ENCODE data around the gene RHOV. TPM values are rescaled to one million over a fixed set of nuclear protein-coding genes. Genes with fewer than 3 reads are reported as not detected.

RHOV gene
- total RNA-seq, 1 donor = 0.36 TPM

- H3K27ac ChIP-seq (ENCODE audit: low read depth, low read length) = no peak overlapping the region
Observed at GRCh38 chr15:40891810-40892446, 17.9 kb upstream of the RHOV start.

GRCh38 chr15:40891138-40891537 lies 17.1 kb upstream of the RHOV start:
- DNase-seq (ENCODE audit: insufficient read length, low spot score, missing footprints) = no peak
- no peak overlapping the region for H3K4me3 ChIP-seq (ENCODE audit: insufficient read depth, low read length)
- H3K4me2 ChIP-seq (ENCODE audit: insufficient read depth, low read length) = no peak overlapping the region
- TF ChIP-seq CTCF (IDR thresholded peaks at IDR 0.05; ENCODE audit: extremely low read depth, low read depth, low read length) = no peak
- no peaks in the 10 kb centered on the region for H3K27me3 ChIP-seq (ENCODE audit: insufficient read depth, low read length)
- peaks cover 13% of the 10 kb centered on the region for H4K20me1 ChIP-seq (ENCODE audit: insufficient read depth, low read length)
- no peak overlapping the region for H3K27ac ChIP-seq (ENCODE audit: low read depth, low read length)
- H3K9me3 ChIP-seq (ENCODE audit: low read depth, low read length) = no peaks in the 10 kb centered on the region
- H3K79me2 ChIP-seq (ENCODE audit: insufficient read depth, low read length) = peaks cover 19% of the 10 kb centered on the region
- no peak overlapping the region for H2AFZ ChIP-seq (ENCODE audit: low read length)
- H3K4me1 ChIP-seq (ENCODE audit: insufficient read depth, low read length) = peaks cover 15% of the 10 kb centered on the region
- H3K36me3 ChIP-seq (ENCODE audit: insufficient read depth, low read length) = peaks cover 5% of the 10 kb centered on the region

More at GRCh38 chr15:40891810-40892446, 17.9 kb upstream of the RHOV start:
- DNase-seq (ENCODE audit: insufficient read length, low spot score, missing footprints) = peak; percentile 88
- Histone ChIP-seq H3K27me3 (ENCODE audit: insufficient read depth, low read length) (no peaks in the 10 kb centered on the region), H3K9me3 (ENCODE audit: low read depth, low read length) (no peaks in the 10 kb centered on the region), H3K4me3 (ENCODE audit: insufficient read depth, low read length) (no peak overlapping the region), H3K4me2 (ENCODE audit: insufficient read depth, low read length) (no peak overlapping the region), H3K4me1 (ENCODE audit: insufficient read depth, low read length) (peaks cover 15% of the 10 kb centered on the region), H3K36me3 (ENCODE audit: insufficient read depth, low read length) (peaks cover 13% of the 10 kb centered on the region), H4K20me1 (ENCODE audit: insufficient read depth, low read length) (peaks cover 15% of the 10 kb centered on the region), H3K79me2 (ENCODE audit: insufficient read depth, low read length) (peaks cover 27% of the 10 kb centered on the region), H2AFZ (ENCODE audit: low read length) (peak overlapping the region; percentile 20)
- peak; percentile 83 for TF ChIP-seq CTCF (IDR thresholded peaks at IDR 0.05; ENCODE audit: extremely low read depth, low read depth, low read length)

GRCh38 chr15:40889112-40889511 lies 15.1 kb upstream of the RHOV start:
- Histone ChIP-seq H3K4me1 (ENCODE audit: insufficient read depth, low read length) (peaks cover 5% of the 10 kb centered on the region), H2AFZ (ENCODE audit: low read length) (no peak overlapping the region)
- DNase-seq (ENCODE audit: insufficient read length, low spot score, missing footprints) = peak; percentile 22

More at GRCh38 chr15:40889112-40889511, 15.1 kb upstream of the RHOV start:
- no peak for TF ChIP-seq CTCF (IDR thresholded peaks at IDR 0.05; ENCODE audit: extremely low read depth, low read depth, low read length)
- Histone ChIP-seq H3K4me2 (ENCODE audit: insufficient read depth, low read length) (no peak overlapping the region), H3K27me3 (ENCODE audit: insufficient read depth, low read length) (no peaks in the 10 kb centered on the region), H3K36me3 (ENCODE audit: insufficient read depth, low read length) (no peaks in the 10 kb centered on the region), H4K20me1 (ENCODE audit: insufficient read depth, low read length) (no peaks in the 10 kb centered on the region), H3K27ac (ENCODE audit: low read depth, low read length) (no peak overlapping the region), H3K9me3 (ENCODE audit: low read depth, low read length) (no peaks in the 10 kb centered on the region), H3K4me3 (ENCODE audit: insufficient read depth, low read length) (no peak overlapping the region), H3K79me2 (ENCODE audit: insufficient read depth, low read length) (no peaks in the 10 kb centered on the region)
